ENCODE data around the gene ID1. TPM values are rescaled to one million over a fixed set of nuclear protein-coding genes. Genes with fewer than 3 reads are reported as not detected.
A peak's percentile ranks its signal among the peaks of the same experiment; 100 is the strongest.

Gene ID1
- total and polyA plus RNA-seq, 2 of the 13 experiments (the other 11 are each of a cell fraction or from before 2014, with no cell fraction given), result 320 to 419 TPM

- TF ChIP-seq, protein P1, sequence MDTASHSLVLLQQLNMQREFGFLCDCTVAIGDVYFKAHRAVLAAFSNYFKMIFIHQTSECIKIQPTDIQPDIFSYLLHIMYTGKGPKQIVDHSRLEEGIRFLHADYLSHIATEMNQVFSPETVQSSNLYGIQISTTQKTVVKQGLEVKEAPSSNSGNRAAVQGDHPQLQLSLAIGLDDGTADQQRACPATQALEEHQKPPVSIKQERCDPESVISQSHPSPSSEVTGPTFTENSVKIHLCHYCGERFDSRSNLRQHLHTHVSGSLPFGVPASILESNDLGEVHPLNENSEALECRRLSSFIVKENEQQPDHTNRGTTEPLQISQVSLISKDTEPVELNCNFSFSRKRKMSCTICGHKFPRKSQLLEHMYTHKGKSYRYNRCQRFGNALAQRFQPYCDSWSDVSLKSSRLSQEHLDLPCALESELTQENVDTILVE (CRISPR knock-in tag; IDR thresholded peaks at IDR 0.05), result no peak
- TF ChIP-seq ZNF878 (CRISPR knock-in tag; IDR thresholded peaks at IDR 0.05) (no peak), ZFP36L2 (CRISPR knock-in tag; IDR thresholded peaks at IDR 0.05) (no peak), SALL1 (CRISPR knock-in tag; IDR thresholded peaks at IDR 0.05) (0 out of 2 replicates have a peak, but pooled peaks have one; percentile 17), DNMT1 (CRISPR knock-in tag; IDR thresholded peaks at IDR 0.05) (no peak), POLR2AphosphoS2 (IDR thresholded peaks at IDR 0.05; ENCODE audit: low read depth, low read length) (no peak), ZSCAN21 (CRISPR knock-in tag; IDR thresholded peaks at IDR 0.05; ENCODE audit: borderline replicate concordance) (no peak), NCOA2 (CRISPR knock-in tag; IDR thresholded peaks at IDR 0.05) (no peak)
These were observed 2.2 kb upstream of the ID1 start (continued) for GRCh38 chr20:31602779-31603441.

DNA sequence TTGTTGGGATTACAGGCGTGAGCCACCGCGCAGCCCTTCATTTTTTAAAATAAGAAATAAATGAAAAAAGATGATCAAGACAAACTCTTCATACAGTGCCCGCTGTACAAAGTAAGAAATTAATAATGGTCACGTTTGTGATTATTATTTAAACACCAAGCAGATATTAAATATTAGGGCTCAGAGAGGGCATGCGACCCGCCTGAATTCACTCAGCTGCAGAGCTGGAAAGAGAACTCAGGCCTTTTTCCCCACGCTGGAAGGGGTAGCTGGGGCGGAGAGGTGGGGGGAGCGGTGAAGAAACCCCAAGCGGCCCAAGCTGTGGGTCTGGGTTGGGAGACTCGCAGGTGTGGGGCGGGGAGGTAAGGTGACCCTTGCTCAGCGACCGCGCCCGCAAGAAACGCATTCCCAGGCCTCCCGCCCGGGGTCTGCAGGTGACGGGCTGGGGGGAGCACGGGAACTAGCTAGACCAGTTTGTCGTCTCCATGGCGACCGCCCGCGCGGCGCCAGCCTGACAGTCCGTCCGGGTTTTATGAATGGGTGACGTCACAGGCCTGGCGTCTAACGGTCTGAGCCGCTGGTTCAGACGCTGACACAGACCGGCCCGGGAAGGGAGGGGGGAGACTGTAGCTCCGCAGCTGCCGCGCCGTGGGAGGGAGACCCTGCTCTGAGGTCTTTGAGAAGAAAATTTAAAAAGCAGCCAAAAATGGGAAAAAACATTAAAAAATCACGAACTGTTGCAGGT lies 1.1 kb upstream of the ID1 start:
- CTCF ChIA-PET (ENCODE audit: low intra/inter-chr PET ratio, low total read pairs), result interaction anchor here (2.7 kb wide), 1 partner anchor 9 kb away, joined by 10 read pairs; no protein-coding TSS in a partner anchor
- Histone ChIP-seq H4K20me1 (ENCODE audit: insufficient read depth, low read length) (peaks cover 19% of the 10 kb centered on the region), H3K36me3 (replicated peaks in 1 of 2; ENCODE audit: control insufficient read depth in 1 of 2, insufficient read depth in 2 of 2, low read length in 2 of 2) (peaks cover 0 to 5% of the 10 kb centered on the region in 2 experiments; a peak in 4 of 5 replicates), H3K4me3 (replicated peaks in 1 of 3; ENCODE audit: insufficient read depth in 1 of 3, low read depth in 2 of 3, low read length in 3 of 3) (peak overlapping the region; percentile 81 to 99 (median 95)), H2AFZ (ENCODE audit: low read length) (no peak overlapping the region), H3K79me2 (ENCODE audit: insufficient read depth, low read length) (peaks cover 42% of the 10 kb centered on the region), H3K4me1 (ENCODE audit: insufficient read depth, low read length) (peaks cover 40% of the 10 kb centered on the region), H3K27ac (ENCODE audit: extremely low read length, insufficient read depth, low read length) (peak overlapping the region; percentile 98), H3K27me3 (ENCODE audit: control insufficient read depth in 1 of 2, insufficient read depth in 2 of 2, low read length in 2 of 2) (no peaks in the 10 kb centered on the region; a peak in 1 of 5 replicates), H3K9me3 (ENCODE audit: low read length) (no peaks in the 10 kb centered on the region), H3K4me2 (ENCODE audit: low read depth, low read length) (peak overlapping the region; percentile 76), H3K9ac (ENCODE audit: insufficient read depth, low read depth, low read length) (peak overlapping the region; percentile 99)
- DNase-seq (ENCODE audit: low spot score) (peak; percentile 100), ATAC-seq (peak; percentile 57), FAIRE-seq (peak; percentile 89)
- BruUV-seq (replicated peaks), result no TSS peak
- POLR2A ChIA-PET, result interaction anchor here (0.6 to 13.6 kb wide), 22 partner anchors 8 to 135 kb away, joined by 3 to 1427 read pairs (median 15); partner anchors contain the start of genes BCL2L1 and TPX2
- intact Hi-C loops (cut with micrococcal nuclease; ENCODE audit: unreplicated experiment), result loop anchor here (1.0 kb wide), 1 partner anchor 8 kb away; no protein-coding TSS in a partner anchor
- in situ Hi-C loops (cut with HindIII; ENCODE audit: extremely low pct_ligation_motif_present, low pct_unique_long_range_greater_than_20kb), result no loop called here
- 10% methylated on average over 42 of the region's 43 CpGs for WGBS (ENCODE audit: low lambda C conversion rate)
- peak; percentile 84 for TF ChIP-seq HNRNPK (IDR thresholded peaks at IDR 0.05; ENCODE audit: low read depth, low read length, poor library complexity, severe bottlenecking)
- TF ChIP-seq ARNT (IDR thresholded peaks at IDR 0.05), result no peak
- TF ChIP-seq GATAD2A (CRISPR knock-in tag; IDR thresholded peaks at IDR 0.05), result peak; percentile 94
- TF ChIP-seq, protein P2, sequence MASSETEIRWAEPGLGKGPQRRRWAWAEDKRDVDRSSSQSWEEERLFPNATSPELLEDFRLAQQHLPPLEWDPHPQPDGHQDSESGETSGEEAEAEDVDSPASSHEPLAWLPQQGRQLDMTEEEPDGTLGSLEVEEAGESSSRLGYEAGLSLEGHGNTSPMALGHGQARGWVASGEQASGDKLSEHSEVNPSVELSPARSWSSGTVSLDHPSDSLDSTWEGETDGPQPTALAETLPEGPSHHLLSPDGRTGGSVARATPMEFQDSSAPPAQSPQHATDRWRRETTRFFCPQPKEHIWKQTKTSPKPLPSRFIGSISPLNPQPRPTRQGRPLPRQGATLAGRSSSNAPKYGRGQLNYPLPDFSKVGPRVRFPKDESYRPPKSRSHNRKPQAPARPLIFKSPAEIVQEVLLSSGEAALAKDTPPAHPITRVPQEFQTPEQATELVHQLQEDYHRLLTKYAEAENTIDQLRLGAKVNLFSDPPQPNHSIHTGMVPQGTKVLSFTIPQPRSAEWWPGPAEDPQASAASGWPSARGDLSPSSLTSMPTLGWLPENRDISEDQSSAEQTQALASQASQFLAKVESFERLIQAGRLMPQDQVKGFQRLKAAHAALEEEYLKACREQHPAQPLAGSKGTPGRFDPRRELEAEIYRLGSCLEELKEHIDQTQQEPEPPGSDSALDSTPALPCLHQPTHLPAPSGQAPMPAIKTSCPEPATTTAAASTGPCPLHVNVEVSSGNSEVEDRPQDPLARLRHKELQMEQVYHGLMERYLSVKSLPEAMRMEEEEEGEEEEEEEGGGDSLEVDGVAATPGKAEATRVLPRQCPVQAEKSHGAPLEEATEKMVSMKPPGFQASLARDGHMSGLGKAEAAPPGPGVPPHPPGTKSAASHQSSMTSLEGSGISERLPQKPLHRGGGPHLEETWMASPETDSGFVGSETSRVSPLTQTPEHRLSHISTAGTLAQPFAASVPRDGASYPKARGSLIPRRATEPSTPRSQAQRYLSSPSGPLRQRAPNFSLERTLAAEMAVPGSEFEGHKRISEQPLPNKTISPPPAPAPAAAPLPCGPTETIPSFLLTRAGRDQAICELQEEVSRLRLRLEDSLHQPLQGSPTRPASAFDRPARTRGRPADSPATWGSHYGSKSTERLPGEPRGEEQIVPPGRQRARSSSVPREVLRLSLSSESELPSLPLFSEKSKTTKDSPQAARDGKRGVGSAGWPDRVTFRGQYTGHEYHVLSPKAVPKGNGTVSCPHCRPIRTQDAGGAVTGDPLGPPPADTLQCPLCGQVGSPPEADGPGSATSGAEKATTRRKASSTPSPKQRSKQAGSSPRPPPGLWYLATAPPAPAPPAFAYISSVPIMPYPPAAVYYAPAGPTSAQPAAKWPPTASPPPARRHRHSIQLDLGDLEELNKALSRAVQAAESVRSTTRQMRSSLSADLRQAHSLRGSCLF (CRISPR knock-in tag; IDR thresholded peaks at IDR 0.05; ENCODE audit: borderline replicate concordance), result peak; percentile 88; the same call in 1 of the 2 replicates
- peak; percentile 18; the same call in 1 of the 2 replicates for TF ChIP-seq ZNF431 (CRISPR knock-in tag; IDR thresholded peaks at IDR 0.05; ENCODE audit: borderline replicate concordance, low read depth)
- TF ChIP-seq DMAP1 (CRISPR knock-in tag; IDR thresholded peaks at IDR 0.05), result peak; percentile 84; the same call in 1 of the 2 replicates
- 0 out of 2 replicates have a peak, but pooled peaks have one; percentile 60 for TF ChIP-seq ZKSCAN5 (CRISPR knock-in tag; IDR thresholded peaks at IDR 0.05)

All from HepG2 (cell line).